NK-92 treated with Interleukin-12 subunit alpha and Interleukin-12 subunit beta, amount 100 ng/mL, for 24 hours (cell line): ENCODE measurements around the gene GRIK4.

Experiments
- DNase-seq: peaks from one replicate; lab custom pipeline; 2025; lab: John Stamatoyannopoulos, UW

GRIK4 gene

GRCh38 chr11:120707663-120708062 is 196.1 kb downstream of the GRIK4 start:
- no peak for DNase-seq

GRCh38 chr11:120708511-120709183 is 197.1 kb downstream of the GRIK4 start:
- no peak for DNase-seq

GRCh38 chr11:120709808-120710207 is 198.3 kb downstream of the GRIK4 start:
- no peak for DNase-seq

GRCh38 chr11:120710354-120711131 is 199.0 kb downstream of the GRIK4 start:
- no peak for DNase-seq

GRCh38 chr11:120712014-120712413 is 200.5 kb downstream of the GRIK4 start:
- no peak for DNase-seq

GRCh38 chr11:120712881-120713280 is 201.3 kb downstream of the GRIK4 start:
- no peak for DNase-seq

- no peak for DNase-seq
These were observed 201.7 kb downstream of the GRIK4 start for GRCh38 chr11:120713296-120713695.

GRCh38 chr11:120714438-120714837 is 202.9 kb downstream of the GRIK4 start:
- DNase-seq: no peak

GRCh38 chr11:120715239-120715638 is 203.7 kb downstream of the GRIK4 start:
- no peak for DNase-seq

GRCh38 chr11:120717042-120717441 is 205.5 kb downstream of the GRIK4 start:
- DNase-seq: no peak

GRCh38 chr11:120717623-120718022 is 206.1 kb downstream of the GRIK4 start:
- DNase-seq: no peak

GRCh38 chr11:120718171-120718570 is 206.6 kb downstream of the GRIK4 start:
- DNase-seq: no peak

- no peak for DNase-seq
These were observed 207.8 kb downstream of the GRIK4 start for GRCh38 chr11:120719348-120719747.

- no peak for DNase-seq
These were observed 209.2 kb downstream of the GRIK4 start for GRCh38 chr11:120720760-120721159.

- no peak for DNase-seq
These were observed 211.0 kb downstream of the GRIK4 start for GRCh38 chr11:120722524-120722923.

GRCh38 chr11:120723751-120724150 is 212.2 kb downstream of the GRIK4 start:
- DNase-seq: no peak

GRCh38 chr11:120727752-120728151 is 216.2 kb downstream of the GRIK4 start:
- no peak for DNase-seq

GRCh38 chr11:120735035-120735434 is 223.5 kb downstream of the GRIK4 start:
- no peak for DNase-seq

- DNase-seq: no peak
These were observed 227.0 kb downstream of the GRIK4 start for GRCh38 chr11:120738516-120739046.

GRCh38 chr11:120739780-120740179 is 228.2 kb downstream of the GRIK4 start:
- no peak for DNase-seq

GRCh38 chr11:120740380-120740779 is 228.8 kb downstream of the GRIK4 start:
- no peak for DNase-seq

GRCh38 chr11:120744016-120744994 is 232.8 kb downstream of the GRIK4 start:
- DNase-seq: no peak
